Neural progenitor cell (in vitro differentiated cells): ENCODE results near the gene SLC4A11. TPM values are rescaled to one million over a fixed set of nuclear protein-coding genes. Genes with fewer than 3 reads are reported as not detected.

ENCODE experiments used
- DNase-seq: peaks from one replicate; pipeline ENCODE4 v3.0.0-alpha.2; 2016; ENCODE audit warnings: low spot score
- H2AFZ ChIP-seq: fragments of 200-600 bp; sonication (generic); replicated peaks from 2 replicates; pipeline ENCODE4 v1.6.1; 2016; ENCODE audit warnings: antibody characterized with exemption
- H3F3A ChIP-seq: fragments of 200-600 bp; sonication (generic); 2 replicates; pipeline ENCODE4 v1.6.1; 2016; ENCODE audit warnings: antibody characterized with exemption, low read depth
- H3K27ac ChIP-seq: fragments of 200-600 bp; sonication (generic); 2 replicates; pipeline ENCODE4 v1.5.1; 2016; ENCODE audit warnings: mild to moderate bottlenecking
- H3K27me3 ChIP-seq: fragments of 200-600 bp; sonication (generic); 2 replicates; pipeline ENCODE4 v1.6.1; 2016; ENCODE audit warnings: mild to moderate bottlenecking, moderate library complexity
- H3K36me3 ChIP-seq: fragments of 200-600 bp; sonication (generic); 2 replicates; pipeline ENCODE4 v1.5.1; 2016
- H3K4me1 ChIP-seq: fragments of 200-600 bp; sonication (generic); 2 replicates; pipeline ENCODE4 v1.6.1; 2016; ENCODE audit warnings: mixed run types
- H3K4me2 ChIP-seq: fragments of 200-600 bp; sonication (generic); 2 replicates; pipeline ENCODE4 v1.6.1; 2016
- H3K4me3 ChIP-seq: fragments of 200-600 bp; sonication (generic); 2 replicates; pipeline ENCODE4 v1.5.1; 2016
- H3K79me2 ChIP-seq: fragments of 200-600 bp; sonication (generic); 2 replicates; pipeline ENCODE4 v1.6.1; 2016; ENCODE audit warnings: low read depth
- H3K9ac ChIP-seq: fragments of 200-600 bp; sonication (generic); 2 replicates; pipeline ENCODE4 v1.6.1; 2016
- H3K9me3 ChIP-seq: fragments of 200-600 bp; sonication (generic); 2 replicates; pipeline ENCODE4 v1.5.1; 2016; ENCODE audit warnings: low read depth
- H4K20me1 ChIP-seq: fragments of 200-600 bp; sonication (generic); 2 replicates; pipeline ENCODE4 v1.6.1; 2016; ENCODE audit warnings: low read depth
- H3K27ac Mint-ChIP-seq: 3 replicates; pipeline ENCODE4 v1.8.0; 2021; ENCODE audit warnings: mixed read lengths
- H3K27me3 Mint-ChIP-seq: 2 replicates; pipeline ENCODE4 v1.8.0; 2022; ENCODE audit warnings: low read depth, mild to moderate bottlenecking, inconsistent platforms, moderate library complexity, mixed read lengths; ENCODE audit not compliant: insufficient read depth
- H3K36me3 Mint-ChIP-seq: 3 replicates; pipeline ENCODE4 v1.8.0; 2021; ENCODE audit warnings: mixed read lengths
- H3K4me1 Mint-ChIP-seq: 3 replicates; pipeline ENCODE4 v1.8.0; 2021; ENCODE audit warnings: mixed read lengths
- H3K4me3 Mint-ChIP-seq: 3 replicates; pipeline ENCODE4 v1.8.0; 2021; ENCODE audit warnings: mild to moderate bottlenecking, moderate library complexity, mixed read lengths
- H3K9me3 Mint-ChIP-seq: 3 replicates; pipeline ENCODE4 v1.8.0; 2020; ENCODE audit warnings: mixed read lengths
- EZH2 ChIP-seq: fragments of 200-600 bp; sonication (generic); IDR thresholded peaks from 2 replicates; pipeline ENCODE4 v1.6.1; 2017; ENCODE audit warnings: antibody characterized with exemption, mild to moderate bottlenecking, moderate library complexity
- EZH2phosphoT487 ChIP-seq: fragments of 200-600 bp; sonication (generic); IDR thresholded peaks from 2 replicates; pipeline ENCODE4 v1.6.1; 2017; ENCODE audit warnings: antibody characterized with exemption
- total RNA-seq: library from RNA; depleted of rRNA; stranded (reverse); fragments of >200 nt; gene quantifications from 2 replicates; pipeline ENCODE4 v1.2.3, GENCODE V29; 2015; ENCODE audit warnings: low replicate concordance
- TF ChIP-seq, protein P1 (sequence below): fragments of 200-600 bp; sonication (generic); IDR thresholded peaks from 2 replicates; pipeline ENCODE4 v1.5.1; 2017; ENCODE audit warnings: antibody characterized with exemption, mild to moderate bottlenecking

Gene SLC4A11
- total RNA-seq, 1 donor from 2014 or later: 0.95 TPM

DNA sequence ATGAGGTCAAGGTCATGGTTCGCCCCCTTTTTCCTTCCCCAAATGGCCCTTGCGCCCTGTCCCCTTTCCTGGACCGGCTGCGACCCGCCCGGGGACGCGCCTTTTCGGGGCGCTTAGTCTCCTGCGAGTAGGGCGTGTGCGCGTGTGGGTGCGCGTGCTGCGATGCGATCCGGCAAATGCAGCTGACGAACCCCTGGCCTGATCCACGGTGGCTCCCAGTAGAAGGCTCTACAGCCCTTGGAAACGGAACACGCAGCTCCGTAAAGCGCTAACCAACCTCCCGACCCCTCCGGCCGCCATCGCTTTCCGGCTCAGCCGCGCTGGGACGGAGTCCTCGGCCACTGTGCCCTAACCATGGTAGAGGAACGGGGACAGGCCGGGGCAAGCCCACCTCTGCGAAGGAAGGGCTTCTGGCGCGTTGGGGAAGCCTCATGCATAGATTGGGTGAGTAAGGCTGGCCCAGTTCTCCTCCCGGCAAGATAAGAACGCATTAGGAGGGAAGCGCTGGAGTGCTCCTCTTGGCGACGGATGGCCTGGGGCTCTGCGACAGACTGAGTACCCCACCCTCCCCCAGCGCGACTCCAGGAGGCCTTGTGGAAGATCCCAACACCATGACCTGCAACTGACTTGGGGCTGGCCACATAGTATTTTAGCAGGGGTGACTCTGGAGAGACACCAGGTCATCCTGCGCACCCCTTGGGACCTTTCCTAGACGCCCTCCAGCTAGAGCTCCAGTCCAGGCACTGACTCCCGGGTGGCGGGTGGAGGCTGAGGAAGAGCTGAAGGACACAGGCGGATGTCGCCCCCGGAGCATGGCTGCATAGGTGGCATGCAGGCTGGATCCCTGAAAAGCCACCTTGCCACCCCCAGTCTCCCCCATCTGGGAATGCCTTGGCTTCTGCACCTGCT is 1.1 kb upstream of the SLC4A11 start:
- Histone ChIP-seq H3K9ac (no peak overlapping the region), H3K4me2 (peak overlapping the region; percentile 92)
- peaks cover 13% of the 10 kb centered on the region for H3K4me1 Mint-ChIP-seq

DNA sequence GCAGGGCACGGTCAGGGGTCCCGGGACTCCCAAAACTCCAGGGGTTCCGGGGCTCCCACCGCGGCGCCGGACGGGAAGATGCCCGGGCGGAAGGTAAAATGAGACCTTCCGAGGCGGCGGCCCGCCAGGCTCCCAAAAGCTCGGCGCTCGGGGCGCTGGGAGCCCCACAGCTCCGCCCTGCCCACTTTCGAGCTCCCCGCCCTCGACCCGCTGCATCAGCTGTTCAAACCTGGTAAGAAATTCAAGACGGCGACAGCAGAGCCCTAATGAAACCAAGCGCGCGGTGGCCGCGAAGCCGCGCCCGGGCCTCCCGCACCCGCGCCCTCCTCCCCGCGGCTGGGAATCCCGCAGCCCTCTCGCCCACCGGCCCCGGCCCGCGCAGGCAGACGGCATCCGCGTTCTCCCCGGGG is 369 bp downstream of the SLC4A11 start:
- peaks cover 13% of the 10 kb centered on the region for H3K4me1 Mint-ChIP-seq
- no peaks in the 10 kb centered on the region for H3K36me3 ChIP-seq
- H3K4me1 ChIP-seq: peaks cover 7% of the 10 kb centered on the region
- peak overlapping the region; percentile 99 for H2AFZ ChIP-seq
- H3K4me3 Mint-ChIP-seq: peak overlapping the region; percentile 81
- no peaks in the 10 kb centered on the region for H4K20me1 ChIP-seq
- no peak overlapping the region for H3K27ac Mint-ChIP-seq
- H3K9ac ChIP-seq: no peak overlapping the region
- H3K9me3 Mint-ChIP-seq: peaks cover 4% of the 10 kb centered on the region
- H3K4me2 ChIP-seq: peak overlapping the region; percentile 92
- no peak overlapping the region for H3K27ac ChIP-seq
- H3K79me2 ChIP-seq: no peaks in the 10 kb centered on the region
- peaks cover 20% of the 10 kb centered on the region for H3F3A ChIP-seq
- H3K27me3 ChIP-seq: peaks cover 71% of the 10 kb centered on the region
- H3K4me3 ChIP-seq: peak overlapping the region; percentile 73
- DNase-seq: peak; percentile 64
- H3K36me3 Mint-ChIP-seq: no peaks in the 10 kb centered on the region
- H3K9me3 ChIP-seq: no peaks in the 10 kb centered on the region
- peaks cover 67% of the 10 kb centered on the region for H3K27me3 Mint-ChIP-seq
- TF ChIP-seq, protein P1, sequence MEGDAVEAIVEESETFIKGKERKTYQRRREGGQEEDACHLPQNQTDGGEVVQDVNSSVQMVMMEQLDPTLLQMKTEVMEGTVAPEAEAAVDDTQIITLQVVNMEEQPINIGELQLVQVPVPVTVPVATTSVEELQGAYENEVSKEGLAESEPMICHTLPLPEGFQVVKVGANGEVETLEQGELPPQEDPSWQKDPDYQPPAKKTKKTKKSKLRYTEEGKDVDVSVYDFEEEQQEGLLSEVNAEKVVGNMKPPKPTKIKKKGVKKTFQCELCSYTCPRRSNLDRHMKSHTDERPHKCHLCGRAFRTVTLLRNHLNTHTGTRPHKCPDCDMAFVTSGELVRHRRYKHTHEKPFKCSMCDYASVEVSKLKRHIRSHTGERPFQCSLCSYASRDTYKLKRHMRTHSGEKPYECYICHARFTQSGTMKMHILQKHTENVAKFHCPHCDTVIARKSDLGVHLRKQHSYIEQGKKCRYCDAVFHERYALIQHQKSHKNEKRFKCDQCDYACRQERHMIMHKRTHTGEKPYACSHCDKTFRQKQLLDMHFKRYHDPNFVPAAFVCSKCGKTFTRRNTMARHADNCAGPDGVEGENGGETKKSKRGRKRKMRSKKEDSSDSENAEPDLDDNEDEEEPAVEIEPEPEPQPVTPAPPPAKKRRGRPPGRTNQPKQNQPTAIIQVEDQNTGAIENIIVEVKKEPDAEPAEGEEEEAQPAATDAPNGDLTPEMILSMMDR: no peak
- TF ChIP-seq EZH2 (peak; percentile 43), EZH2phosphoT487 (peak; percentile 70)

More for the DNA sequence above, 1.1 kb upstream of the SLC4A11 start:
- Mint-ChIP-seq H3K27me3 (peaks cover 71% of the 10 kb centered on the region), H3K4me3 (peak overlapping the region; percentile 88), H3K36me3 (no peaks in the 10 kb centered on the region), H3K27ac (no peak overlapping the region), H3K9me3 (peaks cover 4% of the 10 kb centered on the region)
- Histone ChIP-seq H3K9me3 (no peaks in the 10 kb centered on the region), H3K4me1 (peaks cover 7% of the 10 kb centered on the region), H2AFZ (peak overlapping the region; percentile 99), H3K27me3 (peaks cover 71% of the 10 kb centered on the region), H3F3A (peaks cover 20% of the 10 kb centered on the region), H3K36me3 (no peaks in the 10 kb centered on the region), H3K79me2 (no peaks in the 10 kb centered on the region), H3K27ac (no peak overlapping the region), H4K20me1 (no peaks in the 10 kb centered on the region), H3K4me3 (peak overlapping the region; percentile 73)
- TF ChIP-seq EZH2: peak; percentile 93
- TF ChIP-seq, protein P1: no peak
- peak; percentile 73 for TF ChIP-seq EZH2phosphoT487
- DNase-seq: peak; percentile 40

DNA sequence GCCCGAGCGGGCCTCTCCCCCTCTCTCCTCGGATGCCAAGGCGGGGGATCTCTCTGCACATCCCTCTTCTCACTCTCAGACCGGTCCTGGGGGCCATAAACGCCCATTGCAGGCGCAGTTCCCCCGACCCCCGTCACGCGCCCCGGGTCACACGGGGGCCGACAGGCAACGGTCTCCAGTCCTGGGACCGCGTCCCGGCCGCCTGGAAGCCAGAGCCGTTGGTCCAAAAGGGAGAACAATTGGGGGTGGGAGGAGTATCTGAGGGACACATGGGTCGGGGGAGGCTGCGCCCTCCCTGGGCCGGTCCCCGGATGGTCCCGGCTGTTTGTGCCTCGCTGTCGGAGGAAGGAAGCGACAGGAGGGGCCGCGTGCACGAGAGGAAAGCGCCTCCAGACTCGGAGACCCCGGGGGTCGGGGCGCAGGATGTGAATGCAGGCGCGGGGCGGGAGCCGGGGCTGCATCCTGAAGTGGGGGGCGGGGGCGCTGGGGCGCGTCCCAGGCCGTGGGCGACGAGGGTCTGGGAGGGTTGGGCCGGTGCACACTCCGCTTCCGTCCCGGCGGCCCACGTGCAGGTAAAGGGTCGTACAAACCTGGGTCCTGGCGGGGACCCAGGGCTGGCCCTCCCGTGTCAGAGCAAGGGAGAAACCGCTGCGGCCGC is 903 bp downstream of the SLC4A11 start:
- DNase-seq: peak; percentile 63
- no peak overlapping the region for H3K27ac Mint-ChIP-seq
- peaks cover 64% of the 10 kb centered on the region for H3K27me3 Mint-ChIP-seq
- no peaks in the 10 kb centered on the region for H3K36me3 Mint-ChIP-seq
- Histone ChIP-seq H3K9me3 (no peaks in the 10 kb centered on the region), H3K4me1 (peaks cover 7% of the 10 kb centered on the region), H3K4me2 (peak overlapping the region; percentile 92), H3K9ac (no peak overlapping the region), H3K79me2 (no peaks in the 10 kb centered on the region), H2AFZ (peak overlapping the region; percentile 99), H3F3A (peaks cover 20% of the 10 kb centered on the region), H4K20me1 (no peaks in the 10 kb centered on the region), H3K36me3 (no peaks in the 10 kb centered on the region), H3K27ac (no peak overlapping the region), H3K27me3 (peaks cover 71% of the 10 kb centered on the region), H3K4me3 (peak overlapping the region; percentile 73)
- TF ChIP-seq EZH2phosphoT487 (peak; percentile 82), EZH2 (peak; percentile 90)
- TF ChIP-seq, protein P1: peak; percentile 18
- H3K4me3 Mint-ChIP-seq: peak overlapping the region; percentile 68
- peaks cover 4% of the 10 kb centered on the region for H3K9me3 Mint-ChIP-seq
- H3K4me1 Mint-ChIP-seq: peaks cover 13% of the 10 kb centered on the region
